ENCODE measurements around the gene HES7.

HES7 gene

DNA sequence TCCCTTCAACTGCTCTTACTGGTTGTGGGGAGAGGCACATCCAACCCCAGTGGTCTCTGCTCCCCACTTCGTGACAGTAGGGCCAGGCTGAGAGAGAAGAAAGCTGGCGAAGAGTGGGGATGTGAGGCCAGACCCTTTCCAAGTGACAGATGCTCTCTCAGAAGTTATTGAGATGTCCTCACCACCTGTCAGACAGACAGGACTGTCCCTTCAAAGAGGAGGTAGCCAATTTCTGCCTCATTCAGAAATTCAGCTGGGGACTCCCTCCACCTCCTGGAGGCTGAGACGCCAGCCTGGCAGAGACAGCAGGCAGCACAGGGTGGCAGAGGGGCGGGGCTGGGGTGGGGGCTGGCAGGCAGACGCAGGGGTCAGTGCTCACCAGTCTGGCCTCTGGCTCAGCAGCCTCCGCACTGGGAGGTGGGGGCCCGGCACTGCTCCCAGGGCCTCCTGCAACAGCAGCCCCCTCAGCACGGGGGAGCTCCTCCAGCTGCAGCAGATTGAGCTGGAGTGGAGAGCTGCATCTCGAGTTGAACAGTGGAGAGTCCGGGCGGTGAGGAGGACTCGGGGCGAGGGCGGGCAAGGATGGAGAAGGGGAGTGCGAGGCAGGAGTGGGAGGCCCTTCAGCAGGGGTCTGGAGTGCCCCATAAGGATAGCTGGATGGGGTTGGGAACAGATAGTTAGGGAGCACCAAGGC is 19.1 kb upstream of the HES7 start:
- DNase-seq: no peak

DNA sequence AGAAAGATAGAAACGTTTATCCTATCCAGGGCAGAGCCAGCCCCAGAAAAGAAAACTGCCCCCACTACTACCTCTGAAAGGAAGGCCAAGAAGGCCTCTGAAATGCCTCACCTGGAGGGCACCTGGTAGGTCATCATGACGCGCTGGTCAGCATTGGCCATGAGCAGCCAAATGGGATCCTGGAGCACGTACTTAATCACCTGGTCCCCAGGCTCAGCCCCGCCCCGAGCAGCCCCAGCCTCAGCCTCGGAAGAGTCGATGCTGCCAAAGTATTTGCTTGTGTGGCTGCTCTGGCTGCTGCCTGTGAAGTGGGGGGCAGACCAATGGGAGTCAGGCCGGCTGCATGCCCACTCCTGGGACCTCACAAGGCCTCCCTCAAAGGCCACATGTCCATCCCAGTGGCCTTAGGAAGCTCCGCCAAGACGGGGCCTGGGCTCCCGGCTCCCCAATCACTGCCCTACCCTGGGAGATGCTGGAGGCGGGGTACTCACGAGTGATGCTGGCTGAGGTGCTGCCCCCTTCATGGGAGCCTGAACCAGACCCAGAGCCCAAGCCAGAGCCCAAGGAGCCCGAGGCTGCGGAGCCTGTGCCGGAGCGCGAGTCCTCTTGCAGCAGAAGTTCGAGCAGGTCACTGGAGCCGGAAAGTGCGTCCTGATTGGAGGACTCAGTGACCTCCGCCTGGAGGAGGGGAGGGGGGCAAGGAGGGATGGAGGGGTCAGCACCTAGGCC is 18.4 kb upstream of the HES7 start:
- no peak for DNase-seq

- no peak for DNase-seq
Observed at GRCh38 chr17:8141741-8142140, 17.8 kb upstream of the HES7 start.

DNA sequence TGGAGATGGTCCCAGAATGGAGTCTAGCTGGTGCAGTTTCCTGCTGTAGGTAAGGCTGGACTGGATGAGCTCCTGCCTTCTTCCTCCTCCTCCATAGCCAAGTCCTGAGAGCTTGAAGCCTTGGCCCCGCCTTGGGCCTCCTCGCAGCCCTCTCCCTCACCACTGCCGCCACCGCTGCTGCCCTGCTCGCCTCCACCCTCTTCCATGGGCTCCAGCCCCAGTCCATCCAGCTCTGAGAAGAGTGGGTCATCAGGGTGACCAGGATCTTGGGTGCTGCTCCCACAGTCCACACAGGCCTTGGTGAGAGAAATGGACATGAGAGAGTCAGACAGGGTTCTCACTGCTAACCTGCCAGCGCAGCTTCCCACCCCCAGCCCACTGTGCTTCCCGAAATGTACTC is 17.1 kb upstream of the HES7 start:
- no peak for DNase-seq

DNA sequence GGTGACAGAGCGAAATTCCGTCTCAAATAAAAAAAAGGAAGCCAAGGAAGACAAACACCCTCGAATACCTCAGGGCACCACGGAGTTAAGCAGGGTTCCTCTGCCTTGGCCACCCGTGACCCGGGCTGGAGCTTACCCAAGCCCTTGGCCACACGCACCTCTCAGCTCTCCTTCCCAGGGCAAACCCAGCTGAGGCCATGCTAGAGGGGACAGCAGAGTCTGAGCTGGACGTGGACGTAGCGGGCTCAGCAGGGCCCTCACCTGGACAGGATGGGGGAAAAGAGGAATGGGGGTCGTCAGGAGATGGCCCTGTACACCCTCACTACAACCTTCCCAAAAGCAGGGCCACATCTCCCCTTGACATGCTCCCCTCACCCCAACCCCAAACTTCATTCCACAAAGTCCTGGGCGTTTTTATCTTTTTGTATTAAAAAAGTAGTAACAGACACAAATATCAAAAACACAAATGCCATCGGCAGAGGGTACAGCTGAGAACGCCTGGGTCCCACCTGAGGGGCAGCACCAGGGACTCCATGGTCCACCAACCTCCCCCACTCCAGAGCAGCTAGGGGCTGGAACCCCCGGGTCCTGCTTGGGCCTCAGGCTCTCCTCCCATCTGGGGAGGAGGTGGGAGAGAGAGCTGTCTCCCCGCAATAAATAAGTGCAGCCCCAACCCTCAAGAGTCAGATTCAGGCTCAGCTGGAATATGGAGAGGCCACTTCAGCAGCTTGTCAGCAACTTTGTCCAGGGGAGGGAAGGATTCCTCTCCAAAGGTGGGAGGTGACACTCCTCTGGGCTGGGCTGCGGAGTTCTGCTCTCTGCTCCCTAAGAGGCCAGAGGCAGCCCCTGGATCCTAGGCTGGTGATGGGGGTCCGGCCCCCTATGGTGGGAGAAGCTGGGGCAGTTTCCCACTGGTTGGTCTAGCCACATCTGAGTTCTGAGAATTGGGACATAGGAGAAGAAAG is 16.4 kb upstream of the HES7 start:
- DNase-seq: no peak

DNA sequence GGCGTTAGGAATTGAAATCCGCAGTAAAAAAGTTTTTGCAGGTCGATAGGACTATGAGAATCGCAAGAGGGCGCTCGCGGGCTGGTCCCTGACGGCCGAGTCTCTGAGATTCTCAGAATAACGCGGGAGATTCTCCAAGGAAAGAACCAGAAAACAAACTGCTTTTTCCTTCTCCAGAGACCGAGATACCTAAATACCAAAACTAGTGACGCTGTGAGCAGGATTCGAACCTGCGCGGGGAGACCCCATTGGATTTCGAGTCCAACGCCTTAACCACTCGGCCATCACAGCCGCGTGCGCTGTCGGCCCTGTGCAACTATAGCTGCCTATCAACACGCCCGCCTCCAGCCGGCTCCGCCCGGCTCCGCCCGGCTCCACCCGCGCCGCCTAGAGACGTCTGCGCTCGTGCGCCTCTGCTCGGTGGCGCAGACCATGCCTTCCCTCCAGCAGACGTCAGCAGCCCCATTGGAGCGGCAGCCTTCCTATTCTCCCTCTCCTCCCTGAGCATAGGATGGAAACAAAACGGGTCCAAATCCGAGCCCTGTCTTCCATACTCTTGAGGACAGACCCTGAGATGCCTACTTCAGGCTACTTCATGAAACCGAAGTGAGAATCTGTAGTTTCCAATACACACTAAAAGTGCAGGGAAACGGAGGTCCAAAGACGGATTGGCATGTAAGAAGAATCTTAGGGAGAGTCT is 14.9 kb upstream of the HES7 start:
- DNase-seq: peak; percentile 88

DNA sequence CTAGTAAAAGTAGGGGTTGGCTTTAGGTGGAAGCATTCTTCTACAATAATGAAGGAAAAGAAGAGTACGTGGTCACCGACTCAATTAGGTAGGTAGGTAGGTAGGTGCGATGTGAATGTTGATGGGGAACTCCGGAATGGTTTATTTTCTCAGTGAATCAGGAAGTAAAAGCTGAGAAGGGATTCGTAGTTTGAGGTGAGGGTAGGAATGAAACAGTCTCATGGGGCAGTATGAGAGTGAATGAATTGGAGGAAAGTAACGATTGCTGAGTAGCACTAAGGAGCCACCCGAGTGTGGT is 14.4 kb upstream of the HES7 start:
- DNase-seq: no peak

GRCh38 chr17:8137645-8138373 is 13.9 kb upstream of the HES7 start:
- no peak for DNase-seq

- no peak for DNase-seq
Observed at GRCh38 chr17:8133941-8134340, 10.0 kb upstream of the HES7 start.

GRCh38 chr17:8133399-8133798 is 9.5 kb upstream of the HES7 start:
- DNase-seq: no peak

GRCh38 chr17:8131844-8132441 is 8.0 kb upstream of the HES7 start:
- DNase-seq: no peak

DNA sequence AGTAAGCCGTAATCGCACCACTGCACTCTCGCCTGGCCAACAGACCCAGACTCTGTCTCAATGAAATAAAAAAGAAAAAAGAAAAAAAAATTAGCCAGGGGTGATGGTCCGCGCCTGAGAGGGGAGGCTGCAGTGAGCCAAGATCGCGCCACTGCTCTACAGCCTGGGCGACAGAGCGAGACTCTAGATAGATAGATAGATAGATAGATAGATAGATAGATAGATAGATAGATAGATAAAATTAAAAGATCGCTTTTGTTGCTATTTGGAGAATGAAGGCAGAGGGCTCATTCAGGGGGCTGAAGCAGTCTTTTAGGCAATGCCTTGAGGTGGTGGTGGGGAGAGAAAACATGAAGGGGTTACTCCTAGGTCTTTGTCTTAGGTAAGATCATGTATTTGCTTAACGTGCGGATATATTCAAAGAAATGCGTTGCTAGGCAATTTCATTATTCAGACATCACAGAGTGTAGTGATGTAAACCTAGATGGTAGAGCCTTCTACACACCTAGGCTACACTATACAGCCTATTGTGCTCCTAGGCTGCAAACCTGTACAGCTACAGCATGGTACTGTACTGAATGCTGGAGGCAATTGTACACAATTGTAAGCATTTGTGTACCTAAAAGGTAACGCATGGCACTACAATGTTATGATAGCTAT is 4.3 kb upstream of the HES7 start:
- no peak for DNase-seq

- no peak for DNase-seq
Observed at GRCh38 chr17:8126491-8127066, 2.7 kb upstream of the HES7 start.

GRCh38 chr17:8125947-8126490 is 2.1 kb upstream of the HES7 start:
- no peak for DNase-seq

DNA sequence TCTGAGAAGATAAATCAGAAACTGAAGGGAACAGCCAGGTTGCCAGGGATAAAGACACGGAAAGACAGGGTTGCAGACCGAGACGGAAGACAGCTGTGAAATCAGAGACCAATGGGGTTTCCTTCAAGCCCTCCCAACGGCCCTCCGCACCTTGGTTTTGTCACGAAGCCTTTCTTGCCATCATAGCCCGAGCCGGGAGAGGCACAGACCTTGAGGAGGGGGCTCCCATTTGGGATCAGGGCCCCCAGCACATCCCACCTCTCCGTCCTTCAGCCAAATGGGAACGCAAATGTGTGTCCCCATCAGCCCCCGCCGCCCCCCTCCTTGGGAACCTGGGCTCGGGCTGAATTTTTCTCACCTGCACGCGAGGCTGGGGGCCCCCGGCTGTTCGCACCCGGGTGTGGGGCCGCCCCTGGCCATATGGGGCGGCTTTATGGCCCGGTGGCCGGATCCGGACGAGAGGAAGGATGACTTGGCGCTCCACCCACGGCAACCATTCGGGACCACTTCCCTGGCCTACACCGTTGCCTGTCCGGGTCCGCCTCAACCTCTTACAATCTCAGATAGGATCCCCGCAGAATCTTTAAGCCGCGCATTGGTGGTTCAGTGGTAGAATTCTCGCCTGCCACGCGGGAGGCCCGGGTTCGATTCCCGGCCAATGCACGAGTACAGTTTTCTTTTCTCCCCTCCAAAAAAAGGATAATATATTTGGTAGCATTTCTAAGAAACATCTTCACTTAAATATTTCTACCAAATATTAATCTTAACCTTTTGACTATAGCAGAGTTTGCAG is 1.4 kb upstream of the HES7 start:
- no peak for DNase-seq

- no peak for DNase-seq
Observed at GRCh38 chr17:8124350-8125153, 646 bp upstream of the HES7 start.

GRCh38 chr17:8122924-8123694 is 797 bp downstream of the HES7 start:
- DNase-seq: no peak

DNA sequence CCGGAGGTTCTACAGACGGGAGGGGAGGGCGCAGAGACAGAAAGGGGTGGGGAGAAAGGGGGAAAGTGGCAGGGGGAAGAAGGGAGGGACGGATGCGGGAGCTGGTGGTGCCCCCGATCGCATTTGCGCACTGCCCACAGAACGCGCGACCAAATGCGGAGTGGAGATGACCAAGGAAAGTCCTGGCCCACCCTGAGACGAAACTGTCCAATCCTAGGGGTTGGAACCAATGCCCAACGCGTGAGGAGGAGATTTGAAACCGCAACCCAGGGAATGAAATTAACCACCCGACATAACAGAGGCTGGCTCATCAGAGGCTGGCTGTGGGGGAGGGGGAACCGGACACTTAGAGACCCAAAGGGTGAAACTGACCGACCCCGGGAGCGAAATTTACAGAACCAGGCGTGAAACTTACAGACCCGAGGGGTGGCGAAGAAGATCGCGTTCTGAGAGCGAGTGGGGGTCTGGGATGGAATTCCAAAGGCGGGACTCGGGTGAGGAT is 1.4 kb downstream of the HES7 start:
- no peak for DNase-seq
